ENCODE data around the gene KLLN.
"Not testable (repeated sequence)": the region's sequence is repeated elsewhere in the genome, so short reads cannot be mapped to it uniquely, and the experiment has no call there.

KLLN gene, protein sequence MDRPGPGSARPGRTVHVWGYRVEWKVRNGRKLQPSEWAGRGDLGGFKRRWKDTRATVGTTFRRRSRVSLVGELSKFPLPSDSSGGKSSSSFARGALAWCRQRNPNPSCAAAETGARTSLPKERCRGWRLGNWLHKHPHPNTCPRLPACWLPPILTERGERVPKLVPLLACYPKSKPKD

GRCh38 chr10:87863053-87863943, at the start of gene KLLN, which contains the start of gene PTEN:
TSS of gene KLLN (minus strand) at chr10:87863533. CDS start at chr10:87862487, 1,046 bp downstream.
TSS of gene PTEN (plus strand) at chr10:87863625. CDS start at chr10:87864470, 845 bp downstream.
- no peaks in the 10 kb centered on the region for H3K36me3 ChIP-seq (ENCODE audit: insufficient read depth, low read length)
- H3K4me3 ChIP-seq (ENCODE audit: low read length): peak within 1 kb of the TSS; percentile 56
- H2AFZ ChIP-seq (ENCODE audit: low read depth, low read length): peak within 1 kb of the TSS; percentile 21
- H3K9me3 ChIP-seq (ENCODE audit: low read length): no peaks in the 10 kb centered on the region
- H3K4me1 ChIP-seq (ENCODE audit: insufficient read depth, low read length): peaks cover 6% of the 10 kb centered on the region
- H3K27me3 ChIP-seq (ENCODE audit: insufficient read depth, low read length): no peaks in the 10 kb centered on the region

- not testable (repeated sequence) for H3K27me3 ChIP-seq (ENCODE audit: insufficient read depth, low read length); H2AFZ ChIP-seq (ENCODE audit: low read depth, low read length); H3K4me3 ChIP-seq (ENCODE audit: low read length); H3K4me1 ChIP-seq (ENCODE audit: insufficient read depth, low read length)
- peaks cover 17% of the 10 kb centered on the region for H3K9me3 ChIP-seq (ENCODE audit: low read length)
- H3K36me3 ChIP-seq (ENCODE audit: insufficient read depth, low read length): peaks cover 18% of the 10 kb centered on the region
Observed at GRCh38 chr10:87903396-87903795, 40.1 kb upstream of the KLLN start.

DNA sequence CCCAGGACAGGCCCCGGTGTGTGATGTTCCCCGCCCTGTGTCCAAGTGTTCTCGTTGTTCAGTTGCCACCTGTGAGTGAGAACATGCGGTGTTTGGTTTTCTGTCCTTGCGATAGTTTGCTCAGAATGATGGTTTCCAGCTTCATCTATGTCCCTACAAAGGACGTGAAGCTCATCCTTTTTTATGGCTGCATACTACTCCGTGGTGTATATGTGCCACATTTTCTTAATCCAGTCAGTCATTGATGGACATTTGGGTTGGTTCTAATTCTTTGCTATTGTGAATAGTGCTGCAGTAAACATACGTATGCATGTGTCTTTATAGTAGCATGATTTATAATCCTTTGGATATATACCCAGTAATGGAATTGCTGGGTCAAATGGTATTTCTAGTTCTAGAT, 34.6 kb upstream of the KLLN start:
- H2AFZ ChIP-seq (ENCODE audit: low read depth, low read length); H3K9me3 ChIP-seq (ENCODE audit: low read length); H3K4me1 ChIP-seq (ENCODE audit: insufficient read depth, low read length); H3K4me3 ChIP-seq (ENCODE audit: low read length); H3K36me3 ChIP-seq (ENCODE audit: insufficient read depth, low read length); H3K27me3 ChIP-seq (ENCODE audit: insufficient read depth, low read length): not testable (repeated sequence)

- Histone ChIP-seq H3K36me3 (ENCODE audit: insufficient read depth, low read length) (peaks cover 13% of the 10 kb centered on the region), H3K4me3 (ENCODE audit: low read length) (no peak overlapping the region), H3K9me3 (ENCODE audit: low read length) (no peaks in the 10 kb centered on the region), H3K27me3 (ENCODE audit: insufficient read depth, low read length) (no peaks in the 10 kb centered on the region), H2AFZ (ENCODE audit: low read depth, low read length) (no peak overlapping the region), H3K4me1 (ENCODE audit: insufficient read depth, low read length) (no peaks in the 10 kb centered on the region)
Observed at GRCh38 chr10:87896216-87896615, 32.9 kb upstream of the KLLN start.

DNA sequence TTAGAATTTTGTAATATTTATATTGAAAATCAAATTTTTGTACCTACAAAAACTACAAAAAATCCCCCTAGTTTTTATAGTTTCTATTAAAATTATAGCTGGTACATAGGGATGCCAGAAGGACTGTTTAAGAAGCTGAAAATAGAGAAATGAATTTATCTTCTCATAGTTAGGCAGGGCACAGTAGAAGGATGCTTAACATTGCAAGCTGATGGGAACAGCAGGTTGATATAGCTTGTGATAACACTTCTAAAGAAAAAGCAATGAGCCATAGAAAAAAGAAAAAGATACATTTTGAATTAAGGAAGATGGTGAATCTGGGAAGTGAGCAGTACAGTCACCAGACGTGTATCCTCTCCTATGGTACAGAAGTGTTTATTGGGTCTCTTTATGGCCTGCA, 32.1 kb upstream of the KLLN start:
- no peaks in the 10 kb centered on the region for H3K9me3 ChIP-seq (ENCODE audit: low read length)
- peaks cover 17% of the 10 kb centered on the region for H3K36me3 ChIP-seq (ENCODE audit: insufficient read depth, low read length)
- H3K4me3 ChIP-seq (ENCODE audit: low read length): no peak overlapping the region
- H3K4me1 ChIP-seq (ENCODE audit: insufficient read depth, low read length): no peaks in the 10 kb centered on the region
- no peaks in the 10 kb centered on the region for H3K27me3 ChIP-seq (ENCODE audit: insufficient read depth, low read length)
- no peak overlapping the region for H2AFZ ChIP-seq (ENCODE audit: low read depth, low read length)

DNA sequence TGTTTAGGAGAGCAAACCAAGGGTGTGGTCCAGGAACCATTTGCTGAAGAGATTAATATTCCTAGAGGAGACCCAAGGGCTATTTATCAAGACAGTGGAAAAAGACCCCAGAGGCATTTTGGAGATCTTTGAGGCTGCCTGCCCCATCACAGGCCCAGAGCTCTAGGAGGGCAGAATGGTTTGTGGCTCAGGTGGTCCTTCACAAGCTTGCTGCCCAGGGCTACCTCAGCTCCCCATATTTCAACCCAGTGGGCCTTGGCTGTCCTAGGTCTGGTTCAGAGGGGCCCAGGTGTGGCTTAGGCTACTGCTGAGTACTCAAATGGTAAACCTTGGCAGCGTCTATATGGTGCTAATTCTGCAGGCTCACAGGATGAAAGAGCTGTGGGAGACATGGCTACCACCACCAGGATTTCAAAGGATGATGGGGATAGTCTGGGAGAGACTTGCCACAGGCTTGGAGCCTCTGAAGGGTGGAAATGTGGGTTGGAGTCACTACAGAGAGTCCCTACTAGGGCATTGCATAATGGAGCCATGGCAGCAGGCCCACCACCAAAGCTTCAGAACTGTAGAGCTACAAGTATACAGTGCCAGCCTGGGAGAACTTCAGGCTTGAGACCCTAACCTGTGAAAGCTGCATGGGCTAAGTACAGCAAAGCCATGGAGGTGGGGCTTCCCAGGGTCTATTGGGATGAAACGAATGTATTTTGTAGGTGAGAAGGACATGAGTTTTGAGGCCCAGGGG, 24.4 kb upstream of the KLLN start:
- H3K36me3 ChIP-seq (ENCODE audit: insufficient read depth, low read length): peaks cover 29% of the 10 kb centered on the region
- no peak overlapping the region for H3K4me3 ChIP-seq (ENCODE audit: low read length)

GRCh38 chr10:87887146-87887545, 23.8 kb upstream of the KLLN start:
- H3K36me3 ChIP-seq (ENCODE audit: insufficient read depth, low read length): peaks cover 29% of the 10 kb centered on the region
- H2AFZ ChIP-seq (ENCODE audit: low read depth, low read length): no peak overlapping the region
- H3K9me3 ChIP-seq (ENCODE audit: low read length): peaks cover 12% of the 10 kb centered on the region
- no peaks in the 10 kb centered on the region for H3K27me3 ChIP-seq (ENCODE audit: insufficient read depth, low read length)
- no peaks in the 10 kb centered on the region for H3K4me1 ChIP-seq (ENCODE audit: insufficient read depth, low read length)
- no peak overlapping the region for H3K4me3 ChIP-seq (ENCODE audit: low read length)

More for the DNA sequence above, 24.4 kb upstream of the KLLN start:
- Histone ChIP-seq H2AFZ (ENCODE audit: low read depth, low read length) (no peak overlapping the region), H3K27me3 (ENCODE audit: insufficient read depth, low read length) (no peaks in the 10 kb centered on the region), H3K9me3 (ENCODE audit: low read length) (peaks cover 12% of the 10 kb centered on the region), H3K4me1 (ENCODE audit: insufficient read depth, low read length) (no peaks in the 10 kb centered on the region)

DNA sequence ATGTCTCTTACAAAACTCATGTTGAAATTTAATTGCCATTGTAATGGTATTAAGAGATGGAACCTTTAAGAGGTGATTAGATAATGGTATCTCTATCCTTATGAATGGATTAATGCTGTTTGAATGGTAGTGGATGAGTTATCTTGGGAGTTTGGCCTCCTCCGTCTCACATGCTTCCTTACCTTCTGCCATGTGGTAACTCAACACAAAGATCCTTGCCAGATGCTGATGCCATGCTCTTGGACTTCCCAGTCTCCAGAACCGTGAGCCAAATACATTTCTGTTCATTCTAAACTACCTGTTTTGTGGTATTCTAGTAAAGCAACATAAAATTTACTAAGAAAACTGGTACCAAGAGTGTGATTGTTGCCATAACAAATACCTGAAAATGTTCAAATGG, 23.3 kb upstream of the KLLN start:
- no peak overlapping the region for H3K4me3 ChIP-seq (ENCODE audit: low read length)

GRCh38 chr10:87882555-87883294, 19.4 kb upstream of the KLLN start:
- no peak overlapping the region for H2AFZ ChIP-seq (ENCODE audit: low read depth, low read length)
- H3K9me3 ChIP-seq (ENCODE audit: low read length): peaks cover 14% of the 10 kb centered on the region
- no peak overlapping the region for H3K4me3 ChIP-seq (ENCODE audit: low read length)
- no peaks in the 10 kb centered on the region for H3K27me3 ChIP-seq (ENCODE audit: insufficient read depth, low read length)
- H3K4me1 ChIP-seq (ENCODE audit: insufficient read depth, low read length): no peaks in the 10 kb centered on the region
- peaks cover 24% of the 10 kb centered on the region for H3K36me3 ChIP-seq (ENCODE audit: insufficient read depth, low read length)

More for the DNA sequence above, 23.3 kb upstream of the KLLN start:
- Histone ChIP-seq H3K4me1 (ENCODE audit: insufficient read depth, low read length) (no peaks in the 10 kb centered on the region), H3K27me3 (ENCODE audit: insufficient read depth, low read length) (no peaks in the 10 kb centered on the region), H2AFZ (ENCODE audit: low read depth, low read length) (no peak overlapping the region), H3K9me3 (ENCODE audit: low read length) (peaks cover 12% of the 10 kb centered on the region), H3K36me3 (ENCODE audit: insufficient read depth, low read length) (peaks cover 29% of the 10 kb centered on the region)

GRCh38 chr10:87881373-87882059, 18.2 kb upstream of the KLLN start:
- H3K4me3 ChIP-seq (ENCODE audit: low read length); H3K9me3 ChIP-seq (ENCODE audit: low read length); H2AFZ ChIP-seq (ENCODE audit: low read depth, low read length); H3K4me1 ChIP-seq (ENCODE audit: insufficient read depth, low read length); H3K27me3 ChIP-seq (ENCODE audit: insufficient read depth, low read length): not testable (repeated sequence)
- H3K36me3 ChIP-seq (ENCODE audit: insufficient read depth, low read length): peaks cover 23% of the 10 kb centered on the region

DNA sequence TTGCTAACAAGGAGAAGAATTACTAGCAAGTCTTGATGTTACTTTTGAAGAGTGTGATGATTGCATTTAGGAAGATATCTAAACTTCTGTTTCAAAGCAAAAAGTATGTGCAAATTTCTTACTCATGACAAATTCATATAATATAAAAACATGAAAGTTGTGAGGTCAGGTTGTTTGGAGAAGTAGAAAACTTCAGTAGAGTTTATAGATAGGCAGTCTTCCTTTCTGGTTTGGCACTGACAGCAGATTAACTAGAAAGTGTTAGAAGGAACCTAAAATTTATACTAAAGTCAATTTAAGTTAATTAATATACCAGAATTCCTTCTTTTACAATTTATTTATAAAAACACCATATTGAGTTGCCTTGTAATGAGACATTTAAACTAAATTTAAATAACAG, 17.0 kb upstream of the KLLN start:
- peaks cover 3% of the 10 kb centered on the region for H3K9me3 ChIP-seq (ENCODE audit: low read length)
- no peak overlapping the region for H3K4me3 ChIP-seq (ENCODE audit: low read length)
- no peak overlapping the region for H2AFZ ChIP-seq (ENCODE audit: low read depth, low read length)
- no peaks in the 10 kb centered on the region for H3K4me1 ChIP-seq (ENCODE audit: insufficient read depth, low read length)
- H3K27me3 ChIP-seq (ENCODE audit: insufficient read depth, low read length): no peaks in the 10 kb centered on the region
- peaks cover 14% of the 10 kb centered on the region for H3K36me3 ChIP-seq (ENCODE audit: insufficient read depth, low read length)
